HG03378 (cell line): ENCODE data around the gene LGR4.

ENCODE experiments used
- ATAC-seq: cut with Tn5 transposase; IDR thresholded peaks from one replicate; pipeline ENCODE4 v1.9.1; 2021; ENCODE audit warnings: mild to moderate bottlenecking, moderate library complexity; ENCODE audit not compliant: unreplicated experiment

The LGR4 gene

DNA sequence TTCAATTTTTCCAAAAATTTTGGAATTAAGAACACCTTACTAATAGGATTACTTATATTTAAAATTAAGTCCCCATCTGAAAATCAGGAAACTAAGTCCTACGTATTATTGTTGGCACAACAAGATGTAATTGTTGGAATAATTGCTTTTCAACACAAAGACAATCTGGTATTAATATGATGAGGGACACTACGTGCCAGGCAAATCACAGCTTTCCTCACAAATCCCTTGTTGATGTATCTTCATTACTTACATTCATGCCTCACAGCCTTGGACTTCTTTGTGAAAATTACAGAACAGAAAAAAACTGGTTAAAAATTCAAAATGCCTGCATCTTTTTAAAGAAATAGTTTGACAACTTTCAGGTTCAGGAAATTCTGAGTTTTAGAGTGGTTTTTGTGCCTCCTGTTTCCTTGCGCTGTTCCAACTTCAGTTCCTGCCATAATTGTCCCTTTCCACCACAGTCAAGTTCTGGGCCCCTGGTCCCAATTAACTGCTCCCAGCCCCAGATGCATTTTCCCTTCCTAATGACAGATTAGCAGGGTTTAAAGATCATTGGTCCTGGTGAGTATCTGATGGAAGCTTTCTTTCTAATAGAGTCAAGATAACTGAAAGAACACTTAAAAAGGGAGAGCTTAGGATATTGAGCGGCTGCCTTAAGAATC is 86.3 kb downstream of the LGR4 start:
- no peak for ATAC-seq

DNA sequence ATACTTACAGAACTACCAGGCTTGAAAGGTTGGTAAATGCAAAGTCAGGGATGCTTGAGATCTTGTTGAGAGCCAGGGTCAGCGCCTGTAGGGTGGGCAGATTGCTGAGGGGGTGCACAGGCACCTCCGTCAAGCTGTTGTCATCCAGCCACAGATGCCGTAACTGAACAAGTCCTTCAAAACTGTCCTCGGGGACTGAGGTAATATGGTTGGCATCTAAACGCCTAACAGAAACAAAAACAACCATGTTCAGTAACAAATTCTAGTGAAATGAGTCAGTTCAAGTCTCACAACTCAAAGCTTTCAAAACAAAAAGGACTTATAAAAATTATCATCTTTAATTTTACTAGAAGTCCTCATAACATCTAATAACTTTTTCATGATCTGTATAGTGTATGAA is 87.3 kb downstream of the LGR4 start:
- no peak for ATAC-seq

DNA sequence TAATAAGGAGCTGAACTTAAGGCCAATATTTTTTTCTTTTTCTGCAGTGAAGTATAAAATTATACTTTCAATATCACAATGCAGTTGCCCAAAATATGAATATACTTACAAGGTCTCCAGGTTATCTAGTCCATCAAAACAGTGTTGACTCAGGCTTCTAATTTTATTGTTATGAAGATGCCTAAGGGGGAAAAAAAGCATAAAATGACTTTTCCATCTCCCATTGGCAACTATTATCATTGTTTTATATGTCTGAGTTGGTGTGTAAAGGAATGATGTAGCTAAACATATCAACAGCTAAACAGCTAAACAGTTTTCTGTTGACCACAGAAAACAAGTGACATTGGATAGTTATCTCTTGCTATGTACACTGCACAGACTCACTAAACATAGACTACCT is 88.4 kb downstream of the LGR4 start:
- ATAC-seq = no peak

DNA sequence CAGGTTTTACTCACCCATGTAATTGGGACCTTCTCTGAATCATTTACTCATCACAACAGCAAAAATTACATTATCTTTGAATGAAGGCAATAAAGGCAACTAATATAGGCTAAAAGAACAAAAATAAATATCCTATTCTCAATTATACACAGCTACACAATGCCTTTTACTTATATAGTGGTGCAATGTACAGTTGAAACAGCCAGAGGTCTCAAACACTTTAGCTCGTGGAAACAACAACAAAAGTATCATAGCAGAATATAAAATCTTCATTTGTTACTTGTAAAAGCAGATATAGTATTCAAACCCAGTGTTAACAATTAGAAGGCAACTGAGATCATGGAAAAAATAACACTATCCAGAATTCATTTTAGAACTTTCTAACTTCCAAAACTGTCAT is 88.9 kb downstream of the LGR4 start:
- ATAC-seq = no peak

DNA sequence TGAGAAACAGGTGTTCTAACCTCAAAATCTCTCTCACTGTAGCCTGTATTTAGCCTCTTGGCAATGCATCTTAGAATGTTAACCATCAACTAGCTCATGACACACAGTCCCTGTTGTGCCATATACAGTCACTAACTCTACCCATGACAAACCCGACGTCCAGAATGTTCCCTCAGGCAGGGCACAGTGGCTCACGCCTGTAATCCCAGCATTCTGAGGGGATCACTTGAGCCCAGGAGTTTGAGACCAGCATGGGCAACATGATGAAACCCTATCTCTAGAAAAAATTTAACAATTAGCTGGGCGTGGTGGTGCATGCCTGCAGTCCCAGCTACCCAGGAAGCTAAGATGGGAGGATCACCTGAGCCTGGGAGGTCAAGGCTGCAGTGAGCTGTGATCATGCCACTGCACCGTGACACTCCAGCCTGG is 91.3 kb downstream of the LGR4 start:
- ATAC-seq = peak; percentile 48

DNA sequence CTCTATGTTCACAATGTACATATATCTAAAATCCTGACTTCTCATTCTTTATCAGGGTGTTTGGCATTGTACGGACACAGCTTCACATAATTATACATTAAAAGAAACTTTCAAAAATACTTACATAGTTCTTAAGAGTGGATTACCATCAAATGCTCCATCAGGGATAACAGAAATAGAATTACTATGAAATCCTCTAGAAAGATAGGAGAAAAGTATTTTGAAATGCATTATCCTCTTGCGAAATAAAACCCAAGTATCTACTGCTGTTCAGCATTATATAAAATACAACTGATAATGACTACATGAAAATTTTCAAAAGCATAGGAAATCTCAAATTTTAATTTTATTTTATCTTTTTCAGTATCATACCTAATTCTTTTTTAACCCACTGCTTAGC is 91.8 kb downstream of the LGR4 start:
- ATAC-seq = no peak

DNA sequence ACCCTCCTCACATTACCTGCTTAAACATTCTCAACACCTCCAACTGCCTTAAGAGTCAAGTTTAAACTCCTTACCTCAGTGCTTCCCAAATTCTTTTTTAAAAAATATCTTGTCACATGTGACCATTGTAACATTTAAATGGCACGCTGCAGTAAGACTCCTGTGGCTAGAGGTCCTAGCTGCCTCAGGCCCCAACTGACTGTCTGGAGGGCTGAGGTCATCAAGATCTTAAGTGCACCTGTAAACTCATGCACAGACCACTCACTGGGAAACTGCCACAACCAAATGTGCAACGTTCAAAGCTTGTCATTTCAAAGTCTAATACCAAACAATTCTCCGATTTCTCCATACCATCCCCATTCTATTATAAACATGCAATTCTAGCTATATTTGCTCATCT is 93.1 kb downstream of the LGR4 start:
- ATAC-seq = no peak

DNA sequence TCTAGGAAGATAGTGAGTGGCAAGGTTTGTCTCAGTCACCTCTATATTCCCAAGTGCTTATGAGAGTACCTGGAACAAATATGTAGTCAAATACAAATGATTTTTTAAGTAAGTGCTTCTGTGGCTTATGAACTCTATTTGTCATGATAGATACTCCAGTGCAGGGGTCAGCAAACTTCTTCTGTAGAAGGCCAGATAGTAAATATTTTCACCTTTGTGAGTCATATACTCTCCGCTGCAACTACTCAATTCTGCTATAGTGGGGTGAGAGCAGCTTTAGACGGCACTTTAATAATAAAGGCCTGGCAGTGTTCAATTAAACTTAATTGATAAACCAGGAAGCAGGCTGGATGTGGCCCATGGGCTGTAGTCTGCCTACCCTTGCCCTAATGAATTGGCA is 97.2 kb downstream of the LGR4 start:
- no peak for ATAC-seq

DNA sequence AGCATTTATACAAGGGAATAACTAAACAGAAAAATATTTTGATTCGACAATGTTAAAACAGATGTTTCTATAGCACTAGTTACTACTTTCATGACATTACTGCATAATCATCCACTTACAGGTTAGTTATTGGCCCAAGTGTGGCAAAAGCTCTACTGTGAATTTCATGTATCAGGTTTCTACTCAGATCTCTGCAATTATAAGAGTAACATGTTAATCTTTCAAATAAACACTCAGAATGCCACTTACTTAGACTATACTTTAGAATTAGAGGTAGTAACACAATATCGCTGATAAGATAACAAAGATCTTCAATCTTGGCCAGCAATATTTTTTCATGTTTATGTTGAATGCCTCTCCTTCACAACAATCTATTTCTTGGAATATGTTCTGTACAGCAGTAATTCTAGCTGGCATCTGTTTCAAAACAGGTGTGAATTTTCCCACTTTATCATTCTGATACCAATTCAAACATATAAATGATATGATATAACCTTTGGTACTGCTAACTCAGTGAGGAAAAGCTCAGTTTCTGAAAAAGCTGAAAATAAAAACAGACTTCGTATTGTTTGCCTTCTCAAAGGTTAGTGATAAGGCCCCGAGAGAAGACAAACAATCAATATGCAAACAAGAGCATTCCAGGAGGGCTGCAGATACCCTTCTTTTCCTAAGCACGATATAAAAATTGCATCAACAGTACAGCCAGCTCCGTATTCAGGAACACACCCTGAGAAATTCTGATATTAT is 98.6 kb downstream of the LGR4 start:
- no peak for ATAC-seq

DNA sequence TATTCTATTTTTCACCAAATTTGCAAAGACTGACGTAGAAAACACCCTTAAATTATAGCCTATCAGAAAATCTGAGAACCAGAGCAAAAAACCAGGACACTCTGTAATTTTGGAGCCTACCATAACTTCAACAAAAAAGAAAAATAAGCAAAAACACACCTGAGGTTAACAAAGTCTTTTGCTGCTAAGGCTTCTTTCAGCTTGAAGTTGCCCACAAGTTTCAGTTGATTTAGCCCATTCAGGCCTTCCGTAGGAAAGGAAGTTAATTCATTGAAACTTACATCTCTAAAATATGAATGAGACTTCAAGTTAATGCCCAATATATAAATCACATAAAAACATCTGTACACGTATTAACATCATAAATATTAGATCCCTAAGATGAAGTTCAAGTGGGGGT is 99.2 kb downstream of the LGR4 start:
- no peak for ATAC-seq

DNA sequence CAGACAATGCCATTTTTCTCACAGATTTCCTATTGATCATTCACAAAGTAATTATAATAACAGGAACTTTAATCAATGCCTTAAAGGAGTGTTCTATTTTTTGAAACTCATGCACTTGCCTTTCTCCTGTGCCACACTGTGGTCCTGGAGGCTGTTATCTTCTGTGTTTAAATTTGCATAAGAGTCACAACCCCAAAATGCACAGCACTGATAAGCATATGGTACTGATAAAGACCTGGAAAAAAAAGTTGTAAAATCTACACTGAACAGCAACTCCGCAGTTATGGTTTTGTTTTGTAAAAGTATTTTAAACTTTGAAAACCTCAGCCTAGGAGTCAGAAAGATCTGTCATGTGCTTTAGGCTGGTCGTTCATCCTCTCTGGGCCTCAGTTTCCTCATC is 100.4 kb downstream of the LGR4 start:
- no peak for ATAC-seq

DNA sequence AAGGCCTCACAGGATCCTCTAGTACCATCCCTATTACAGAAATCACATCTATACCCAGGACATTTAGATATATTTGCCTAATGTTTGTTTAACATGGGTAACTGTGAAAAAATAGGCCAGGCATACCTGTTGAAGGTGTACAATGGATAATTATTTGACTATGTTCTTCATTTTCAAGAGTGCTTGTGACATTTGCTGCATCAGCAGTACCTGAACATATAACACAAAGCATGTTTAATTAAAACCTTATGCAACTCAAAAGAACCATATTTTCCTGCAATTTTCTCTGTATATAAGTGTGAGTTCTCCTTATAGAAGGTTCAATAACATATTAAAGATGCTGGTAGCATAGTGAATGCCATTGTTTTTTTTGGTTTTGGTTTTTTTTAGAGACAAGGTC is 101.1 kb downstream of the LGR4 start:
- ATAC-seq = no peak

DNA sequence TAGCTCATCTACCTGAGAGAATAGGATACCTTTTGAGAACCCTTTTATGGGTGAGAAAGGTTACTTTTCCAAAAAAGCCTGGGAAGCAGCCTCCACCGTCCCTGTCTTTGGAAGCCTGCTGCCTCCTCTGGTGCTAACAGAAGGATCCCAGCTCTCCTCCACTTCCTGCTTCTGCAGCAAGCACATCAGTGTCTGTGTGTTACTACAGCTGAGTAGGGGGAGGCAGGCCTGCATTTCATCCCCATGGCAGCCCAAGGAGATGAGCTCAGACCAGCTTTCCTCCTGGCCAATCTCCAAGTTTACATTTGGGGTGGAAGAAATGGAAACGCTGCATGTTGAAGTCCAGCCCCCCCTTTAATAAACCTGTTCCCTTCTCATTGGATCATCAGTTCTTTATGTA is 102.2 kb downstream of the LGR4 start:
- no peak for ATAC-seq

DNA sequence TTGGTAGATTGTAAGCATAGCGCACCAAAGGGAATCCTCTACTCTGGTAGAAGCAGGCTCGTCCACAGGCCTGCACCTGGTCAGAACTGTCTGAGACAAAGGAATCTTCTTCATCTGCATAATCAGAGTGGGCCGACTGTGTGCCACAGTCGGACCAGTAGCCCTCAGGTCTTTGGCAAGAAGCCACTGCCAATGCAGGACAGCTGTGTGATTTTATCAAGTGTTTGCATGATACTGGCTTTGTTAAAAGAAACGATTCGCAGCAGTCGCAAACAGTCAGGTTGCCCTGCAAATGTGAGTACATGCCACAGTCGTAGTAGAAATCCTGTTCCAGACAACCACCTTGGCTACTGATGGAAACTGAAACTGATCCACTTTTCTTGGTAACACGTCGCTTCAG is 104.7 kb downstream of the LGR4 start:
- ATAC-seq = no peak

DNA sequence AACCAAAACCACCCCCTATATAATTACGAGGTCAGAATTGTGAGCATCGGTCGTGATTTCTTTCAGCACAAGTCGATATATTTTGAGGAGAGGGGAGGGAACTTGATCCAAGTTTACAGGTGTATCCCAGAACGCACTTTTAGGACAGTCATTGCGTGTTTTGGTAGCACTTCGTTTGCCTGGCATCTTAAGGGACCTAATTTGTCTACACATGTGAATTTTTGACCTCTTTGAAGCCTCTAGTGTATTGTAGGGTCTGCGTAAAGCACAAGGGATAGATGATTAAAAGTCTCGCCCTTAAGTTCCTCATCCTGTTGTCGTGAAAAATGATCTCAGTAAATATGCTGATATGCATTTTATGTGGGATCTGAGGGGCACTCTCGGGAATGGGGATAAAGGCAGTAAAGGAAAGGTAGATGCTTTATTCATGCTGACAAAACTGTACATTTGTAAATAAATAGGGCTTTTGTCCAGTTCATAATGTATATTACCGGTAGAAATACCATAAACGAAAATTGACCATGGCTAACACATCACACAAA is 108.9 kb downstream of the LGR4 start:
- no peak for ATAC-seq

DNA sequence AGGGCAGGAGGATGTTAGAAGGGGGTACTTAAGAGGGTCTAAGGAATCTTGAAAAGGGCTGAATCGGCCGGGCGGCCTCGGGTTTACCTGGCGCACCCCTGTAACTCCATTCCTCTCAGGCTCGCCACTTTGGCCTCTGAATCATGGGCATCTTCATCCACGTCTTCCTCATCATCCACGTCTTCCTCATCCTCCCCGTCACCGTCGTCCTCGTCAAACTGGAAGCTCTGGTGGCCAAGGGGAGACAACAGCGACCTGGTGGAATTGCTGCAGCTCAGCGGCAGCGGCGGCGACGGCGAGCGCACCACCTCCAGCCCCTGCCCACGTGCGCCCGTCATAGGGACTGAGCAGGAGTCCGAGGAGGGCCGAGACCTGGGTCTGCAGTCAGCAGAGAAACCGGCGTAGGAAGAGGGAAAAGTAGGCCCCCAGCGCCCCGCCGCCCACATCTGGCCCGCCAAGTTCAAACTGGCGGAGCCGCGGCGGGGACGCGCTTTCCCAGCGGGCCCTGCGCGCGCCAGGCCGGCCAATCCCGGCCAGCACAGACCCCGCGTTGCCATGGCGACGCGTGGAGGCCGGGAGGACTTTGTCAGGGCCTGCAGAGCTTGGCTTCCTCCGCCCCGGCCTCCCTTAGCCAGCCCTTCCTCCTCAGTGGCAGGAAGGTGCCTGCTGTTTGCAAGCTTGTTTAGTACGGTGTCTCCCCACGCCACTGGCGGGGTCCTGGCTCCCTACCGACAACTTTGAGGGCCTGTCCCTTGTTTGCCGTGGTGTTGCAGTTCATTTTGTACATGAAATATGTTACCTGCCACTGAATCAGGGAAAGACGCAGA is 109.6 kb downstream of the LGR4 start, which contains the start of gene CCDC34:
TSS of gene CCDC34 (minus strand) at position 467 of the 827 bp plus-strand sequence. CDS start at position 446, 21 bp downstream.
- ATAC-seq = peak; percentile 96

DNA sequence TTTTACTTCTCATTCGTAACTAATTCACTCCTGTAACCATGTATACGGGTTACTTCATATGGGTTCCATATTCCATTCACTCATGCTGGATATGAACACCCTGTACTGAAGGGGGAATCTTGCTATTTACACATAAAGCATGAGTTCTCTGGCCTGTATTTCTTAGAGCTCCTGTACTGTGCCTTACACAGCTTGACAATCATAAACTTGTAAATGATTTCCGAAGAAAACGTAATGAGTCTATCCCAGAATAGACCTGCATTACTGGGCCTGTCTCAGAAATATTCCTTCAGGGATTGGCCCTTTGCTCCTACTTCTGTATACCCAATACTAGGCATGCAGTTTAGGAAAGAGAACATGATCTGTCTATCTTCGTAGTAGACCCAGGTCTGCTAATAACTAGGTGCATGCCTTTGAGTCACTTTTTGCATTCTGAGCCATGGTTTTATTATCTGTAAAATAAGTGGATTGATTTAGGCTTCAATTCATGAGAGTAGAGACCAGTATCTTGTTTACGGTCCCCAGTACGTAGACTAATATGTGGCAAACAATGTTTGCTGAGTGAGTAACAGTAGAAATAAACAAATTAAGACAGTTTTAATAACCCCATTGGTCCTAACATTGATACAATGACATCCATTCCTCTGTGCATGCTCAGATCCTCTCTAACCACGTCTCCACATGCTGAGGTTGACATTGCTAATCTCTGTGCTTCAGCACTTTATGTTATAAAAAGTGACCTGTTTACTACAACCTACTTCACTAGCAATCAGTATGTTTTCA is 110.8 kb downstream of the LGR4 start:
- ATAC-seq = no peak

DNA sequence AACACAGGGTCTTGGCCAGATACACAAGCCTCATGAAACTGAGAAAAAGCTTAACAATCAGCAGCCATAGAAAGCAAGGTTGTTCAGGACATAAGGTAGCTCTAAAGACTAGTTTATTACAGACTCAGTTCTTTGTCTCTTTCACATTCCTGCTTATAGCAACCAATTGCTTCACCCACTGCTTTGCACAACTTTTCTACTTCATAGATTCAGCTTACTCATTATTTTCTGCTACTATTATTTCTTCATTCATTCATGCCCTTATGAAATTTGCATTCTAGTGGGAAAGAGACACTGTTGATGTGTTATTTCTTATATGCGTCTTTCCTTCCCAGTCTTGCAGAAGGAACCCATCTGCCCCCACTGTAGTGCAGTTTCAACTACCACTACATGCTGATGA is 114.3 kb downstream of the LGR4 start:
- ATAC-seq = no peak

DNA sequence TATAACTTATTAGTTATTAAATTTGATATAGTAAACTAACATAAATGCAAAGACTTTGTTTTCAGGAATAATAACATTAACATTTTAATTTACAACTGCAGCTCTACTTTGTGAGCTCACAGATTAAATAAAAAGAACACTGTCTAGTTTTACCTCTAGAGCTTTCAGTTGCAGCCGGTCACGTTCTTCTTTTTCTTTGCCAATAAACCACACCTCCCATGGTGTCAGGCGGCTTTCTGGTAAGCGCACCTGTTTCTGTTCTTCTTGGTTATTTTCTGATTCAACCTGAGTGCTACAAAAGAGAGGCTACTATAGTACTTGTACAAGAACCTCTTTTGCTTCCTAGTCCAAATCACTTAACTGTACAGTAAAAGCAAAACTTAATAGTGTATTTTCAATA is 115.3 kb downstream of the LGR4 start:
- ATAC-seq = no peak

DNA sequence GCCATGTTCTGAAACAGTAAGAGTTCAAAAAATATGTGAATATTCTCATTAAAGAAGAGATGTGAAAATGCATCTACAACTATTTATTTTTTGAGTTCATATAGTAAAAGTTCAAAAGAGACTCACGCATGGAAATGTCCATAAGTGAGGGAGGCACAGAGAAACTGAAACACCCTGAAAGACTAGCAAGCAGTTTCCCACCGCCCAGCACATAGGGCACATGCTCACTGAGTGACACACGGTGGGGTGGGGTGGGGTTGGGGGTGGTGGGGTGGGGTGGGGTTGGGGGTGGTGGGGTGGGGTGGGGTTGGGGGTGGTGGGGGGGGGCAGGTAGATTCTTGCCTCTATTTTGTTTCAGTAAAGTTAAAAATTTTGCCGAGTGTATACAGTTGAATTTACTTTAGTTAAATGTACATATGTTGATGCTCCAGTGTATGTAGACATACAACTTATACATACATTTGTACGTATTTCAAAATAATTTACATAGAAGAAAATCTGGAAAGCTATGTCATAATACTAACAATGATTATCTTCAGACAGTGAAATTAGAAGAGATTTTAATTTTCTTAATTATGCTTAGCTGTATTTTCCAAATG is 115.9 kb downstream of the LGR4 start:
- ATAC-seq = no peak
